22Rv1 (cell line): ENCODE data around the gene FANCM.

ENCODE experiments used
- CTCF ChIP-seq: fragments of 450-650 bp; IDR thresholded peaks from 2 replicates; pipeline ENCODE4 v1.5.1; 2017; ENCODE audit warnings: mild to moderate bottlenecking
- ZFX ChIP-seq: fragments of 450-650 bp; IDR thresholded peaks from 2 replicates; pipeline ENCODE4 v1.6.1; 2017; ENCODE audit warnings: antibody characterized with exemption, borderline replicate concordance

GRCh38 chr14:45136399-45136798 is 669 bp downstream of the FANCM start:
- TF ChIP-seq CTCF (no peak), ZFX (no peak)
